Loucy (cell line): ENCODE results near the gene FOXA2.

Source experiments
- CTCF ChIP-seq: fragments of 200-600 bp; sonication (generic); conservative IDR thresholded peaks from 2 replicates; pipeline ENCODE4 v1.5.1; 2014; ENCODE audit warnings: mild to moderate bottlenecking, antibody characterized with exemption, low read length
- EZH2phosphoT487 ChIP-seq: fragments of 200-600 bp; IDR thresholded peaks from 2 replicates; pipeline ENCODE4 v1.6.1; 2018; ENCODE audit warnings: antibody characterized with exemption, mild to moderate bottlenecking, moderate library complexity, borderline replicate concordance

GRCh38 chr20:22542427-22542826, 41.9 kb downstream of the FOXA2 start:
- TF ChIP-seq CTCF, result no peak
- TF ChIP-seq EZH2phosphoT487, result no peak
